Heart left ventricle (tissue), 16 donors: ENCODE results near the gene PRKCH. TPM values are rescaled to one million over a fixed set of nuclear protein-coding genes. Genes with fewer than 3 reads are reported as not detected.
A peak's percentile ranks its signal among the peaks of the same experiment; 100 is the strongest.

Source experiments
- ATAC-seq, 4 donors: fragments of 200-7000 bp; cut with Tn5 transposase; one replicate each; pipeline ENCODE4 v1.9.1; 2020 to 2022; ENCODE audit warnings: moderate library complexity in 4 of 4, mild to moderate bottlenecking in 3 of 4, moderate number of reproducible peaks in 1 of 4
- DNase-seq, 5 donors: peaks; one replicate each; pipeline ENCODE4 v3.0.0-alpha.2; 2020
- H3K27ac ChIP-seq, 12 donors: fragments of 200-600 bp; sonication (generic) in 4 of 12; one replicate each; pipeline versions ENCODE4 v1.5.0 to v1.8.0; 2016 to 2022; ENCODE audit warnings: mild to moderate bottlenecking in 2 of 12
- H3K27me3 ChIP-seq, 9 donors: fragments of 200-600 bp; sonication (generic) in 2 of 9; one replicate each; pipeline versions ENCODE4 v1.5.1 to v1.8.0; 2016 to 2022; ENCODE audit warnings: mild to moderate bottlenecking in 3 of 9
- H3K36me3 ChIP-seq, 9 donors: fragments of 200-600 bp; sonication (generic) in 2 of 9; one replicate each; pipeline versions ENCODE4 v1.5.0 to v1.8.0; 2018 to 2022; ENCODE audit warnings: mild to moderate bottlenecking in 2 of 9
- H3K4me1 ChIP-seq, 12 donors: fragments of 200-600 bp; sonication (generic) in 4 of 12; one replicate each; pipeline versions ENCODE4 v1.5.0 to v1.8.0; 2016 to 2022; ENCODE audit warnings: mild to moderate bottlenecking in 3 of 12
- H3K4me3 ChIP-seq, 12 donors: fragments of 200-600 bp; sonication (generic) in 4 of 12; one replicate each; pipeline versions ENCODE4 v1.5.0 to v1.8.0; 2017 to 2022; ENCODE audit warnings: mild to moderate bottlenecking in 9 of 12, moderate library complexity in 4 of 12
- H3K9me3 ChIP-seq, 12 donors: fragments of 200-600 bp; sonication (generic) in 4 of 12; one replicate each; pipeline versions ENCODE4 v1.5.0 to v1.8.0; 2016 to 2022; ENCODE audit warnings: mild to moderate bottlenecking in 1 of 12
- POLR2A ChIP-seq, 2 donors: fragments of 450-650 bp; IDR thresholded peaks; one replicate each; pipeline ENCODE4 v1.6.1; 2017; ENCODE audit warnings: antibody characterized with exemption in 2 of 2, mild to moderate bottlenecking in 2 of 2, moderate library complexity in 2 of 2
- WGBS, 4 donors: extraction: QIAGEN DNeasy Blood & Tissue Kit in 2 of 4; methylation state at CpG; one replicate each; pipeline versions ENCODE4 v1.1.5 to v1.1.7; 2013 to 2018; 5-methylcytosine and 5-hydroxymethylcytosine counted together
- intact Hi-C, 10 donors: fragments of 100-400 bp; cut with DNase I; formaldehyde crosslinking; loops; one replicate each; pipeline versions ENCODE4 v1.11.1 to v1.14.2; 2022
- polyA plus RNA-seq, 2 donors: library from polyadenylated mRNA; stranded (reverse); fragments of 200-250 nt; gene quantifications; one replicate each; pipeline ENCODE4 v1.2.3, GENCODE V29; 2013
- total RNA-seq, 9 donors: library from RNA; depleted of rRNA in 2 of 9; stranded (reverse); fragments of >200 nt in 2 of 9; fragmentation: NEBNext Ultra II Directional in 3 of 9; extraction: Animal tissue kit (Norgen Biotek cat#: 25700) in 3 of 9; gene quantifications; one replicate each; pipeline versions ENCODE4 v1.1.0 to v1.2.4, GENCODE V29; 2016 to 2023
- TF ChIP-seq, protein P1 (sequence below), 12 donors: fragments of 200-600 bp; sonication (generic) in 4 of 12; IDR thresholded peaks; one replicate each; pipeline versions ENCODE4 v1.5.0 to v1.8.0; 2018 to 2022; ENCODE audit warnings: antibody characterized with exemption in 12 of 12, mild to moderate bottlenecking in 5 of 12
- donor health status: ischemic (EF 13 %, LVEDD 7.1; RV severe dilation, severe dysfunction).
- donor health status: healthy with polysubstance abuse.
- donor health status: DM: no; HTN: yes; CAD: no.
- donor health status: DM: no; HTN: no; CAD: no.
- donor health status: ischemic (EF 25% LVEDD 6.9; RV normal size, moderate dysfunction).
- donor health status: ischemic (EF 25% LVEDD 5.7; RV mildly dilated, moderate dysfunction).
- donor health status: healthy.
- donor health status: DM: yes; HTN: yes; CAD: no.
- donor health status: ischemic (EF 35%, LVEDD 5.7; RV mildly dilated, moderate dysfunction).
- donor health status: nonischemic (EF 11% LVEDD 7.7; RV severe dilation, severe dysfunction).
- donor health status: DM: yes; HTN: yes; CAD: no.
- donor health status: PGD.
- donor health status: ischemic (EF 29% LVEDD 5.4; RV normal size, mild dysfunction).
- donor health status: nonischemic (EF 23%, LVEDD 6.1; RV moderate dilation, normal function).

PRKCH gene
- total and polyA plus RNA-seq, 11 donors = 6.1 to 49.2 (median 21.7) TPM

DNA sequence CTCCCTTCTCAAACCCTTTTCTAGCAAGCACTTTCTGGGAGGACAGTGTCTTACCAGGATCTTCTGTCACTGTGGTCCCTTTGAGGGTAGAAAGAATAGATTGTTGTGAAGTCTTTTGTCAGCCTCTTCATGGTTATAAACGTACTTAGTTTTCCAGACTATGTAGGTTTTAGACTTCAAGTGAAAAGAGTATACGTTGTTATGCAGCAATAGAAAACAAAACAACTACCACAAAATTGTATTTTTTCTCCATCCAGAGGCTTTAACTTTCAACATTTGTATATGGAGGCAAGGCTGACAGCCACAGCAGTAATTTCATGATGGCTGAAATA is 23.7 kb downstream of the PRKCH start:
- 52 to 69% (median 65%) methylated on average over 2 of the region's 2 CpGs for WGBS, 4 donors
- H3K4me3 ChIP-seq = no peak overlapping the region
- peaks cover 6 to 95% (median 52%) of the 10 kb centered on the region in 12 donors for H3K4me1 ChIP-seq
- TF ChIP-seq POLR2A (IDR thresholded peaks at IDR 0.05) = no peak
- intact Hi-C loops = no loop called here
- no peaks in the 10 kb centered on the region for H3K9me3 ChIP-seq
- no peaks in the 10 kb centered on the region for H3K27me3 ChIP-seq
- ATAC-seq (no peak), DNase-seq (no peak)
- H3K36me3 ChIP-seq = no peaks in the 10 kb centered on the region
- H3K27ac ChIP-seq = peak overlapping the region in 7 of 12 donors; percentile 7 to 93 (median 37)

DNA sequence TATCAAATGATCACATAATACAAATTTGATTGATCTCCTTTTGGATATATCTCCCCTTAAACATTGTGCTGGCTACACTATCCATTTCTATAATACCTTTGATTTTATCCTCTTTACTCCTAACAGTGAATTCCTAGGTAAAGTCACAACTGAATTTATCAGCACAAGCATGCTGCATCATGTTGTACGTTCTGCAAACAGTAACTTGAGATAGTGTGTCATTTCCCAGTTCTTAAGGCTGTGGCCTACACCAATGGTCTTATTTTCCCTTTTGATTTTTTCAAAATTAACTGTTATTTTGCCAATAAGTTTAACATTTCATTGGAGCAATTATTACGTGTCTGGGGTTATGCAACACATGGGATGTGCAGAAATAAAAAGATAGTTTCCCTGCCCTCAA is 24.8 kb downstream of the PRKCH start:
- Histone ChIP-seq H3K4me1 (peaks cover 6 to 96% (median 52%) of the 10 kb centered on the region in 12 donors), H3K4me3 (peak overlapping the region in 1 of 12 donors; percentile 19), H3K9me3 (no peaks in the 10 kb centered on the region), H3K27me3 (no peaks in the 10 kb centered on the region), H3K36me3 (no peaks in the 10 kb centered on the region), H3K27ac (peak overlapping the region in 3 of 12 donors; percentile 2 to 93 (median 8))
- WGBS, 4 donors = 67 to 73% (median 68%) methylated on average over 2 of the region's 2 CpGs
- DNase-seq (no peak), ATAC-seq (no peak)
- intact Hi-C loops = no loop called here
- TF ChIP-seq, protein P1, sequence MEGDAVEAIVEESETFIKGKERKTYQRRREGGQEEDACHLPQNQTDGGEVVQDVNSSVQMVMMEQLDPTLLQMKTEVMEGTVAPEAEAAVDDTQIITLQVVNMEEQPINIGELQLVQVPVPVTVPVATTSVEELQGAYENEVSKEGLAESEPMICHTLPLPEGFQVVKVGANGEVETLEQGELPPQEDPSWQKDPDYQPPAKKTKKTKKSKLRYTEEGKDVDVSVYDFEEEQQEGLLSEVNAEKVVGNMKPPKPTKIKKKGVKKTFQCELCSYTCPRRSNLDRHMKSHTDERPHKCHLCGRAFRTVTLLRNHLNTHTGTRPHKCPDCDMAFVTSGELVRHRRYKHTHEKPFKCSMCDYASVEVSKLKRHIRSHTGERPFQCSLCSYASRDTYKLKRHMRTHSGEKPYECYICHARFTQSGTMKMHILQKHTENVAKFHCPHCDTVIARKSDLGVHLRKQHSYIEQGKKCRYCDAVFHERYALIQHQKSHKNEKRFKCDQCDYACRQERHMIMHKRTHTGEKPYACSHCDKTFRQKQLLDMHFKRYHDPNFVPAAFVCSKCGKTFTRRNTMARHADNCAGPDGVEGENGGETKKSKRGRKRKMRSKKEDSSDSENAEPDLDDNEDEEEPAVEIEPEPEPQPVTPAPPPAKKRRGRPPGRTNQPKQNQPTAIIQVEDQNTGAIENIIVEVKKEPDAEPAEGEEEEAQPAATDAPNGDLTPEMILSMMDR (IDR thresholded peaks at IDR 0.05) = no peak
- no peak for TF ChIP-seq POLR2A (IDR thresholded peaks at IDR 0.05)

DNA sequence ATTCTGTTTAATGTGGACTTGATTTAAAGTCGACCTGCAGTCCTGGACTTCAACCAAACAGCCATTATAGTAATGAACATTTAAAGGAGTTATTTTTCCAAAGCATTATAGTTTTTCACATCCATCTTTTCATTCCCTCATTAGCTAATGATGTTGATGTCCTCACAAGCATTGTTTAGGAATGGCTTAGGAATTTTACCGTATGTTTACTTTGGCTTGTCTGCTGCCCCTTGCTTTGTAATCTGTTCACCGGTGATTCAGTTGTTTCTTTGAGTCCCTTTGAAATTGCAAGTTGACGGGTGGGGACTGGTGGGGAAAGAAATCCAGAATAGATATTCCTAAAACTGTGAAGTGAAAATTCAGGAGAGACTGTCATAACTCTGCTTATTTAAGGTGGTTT is 25.4 kb downstream of the PRKCH start:
- Histone ChIP-seq H3K4me1 (peaks cover 6 to 91% (median 47%) of the 10 kb centered on the region in 12 donors), H3K27ac (peak overlapping the region in 10 of 12 donors; percentile 25 to 93 (median 44)), H3K27me3 (no peaks in the 10 kb centered on the region), H3K9me3 (no peaks in the 10 kb centered on the region), H3K36me3 (no peaks in the 10 kb centered on the region), H3K4me3 (peak overlapping the region in 1 of 12 donors; percentile 19)
- no peak for DNase-seq
- TF ChIP-seq, protein P1 (IDR thresholded peaks at IDR 0.05) = no peak
- no peak for TF ChIP-seq POLR2A (IDR thresholded peaks at IDR 0.05)
- 48 to 63% (median 55%) methylated on average over 4 of the region's 4 CpGs for WGBS, 4 donors
- intact Hi-C loops = no loop called here
- peak in 1 of 4 donors; percentile 53 for ATAC-seq

DNA sequence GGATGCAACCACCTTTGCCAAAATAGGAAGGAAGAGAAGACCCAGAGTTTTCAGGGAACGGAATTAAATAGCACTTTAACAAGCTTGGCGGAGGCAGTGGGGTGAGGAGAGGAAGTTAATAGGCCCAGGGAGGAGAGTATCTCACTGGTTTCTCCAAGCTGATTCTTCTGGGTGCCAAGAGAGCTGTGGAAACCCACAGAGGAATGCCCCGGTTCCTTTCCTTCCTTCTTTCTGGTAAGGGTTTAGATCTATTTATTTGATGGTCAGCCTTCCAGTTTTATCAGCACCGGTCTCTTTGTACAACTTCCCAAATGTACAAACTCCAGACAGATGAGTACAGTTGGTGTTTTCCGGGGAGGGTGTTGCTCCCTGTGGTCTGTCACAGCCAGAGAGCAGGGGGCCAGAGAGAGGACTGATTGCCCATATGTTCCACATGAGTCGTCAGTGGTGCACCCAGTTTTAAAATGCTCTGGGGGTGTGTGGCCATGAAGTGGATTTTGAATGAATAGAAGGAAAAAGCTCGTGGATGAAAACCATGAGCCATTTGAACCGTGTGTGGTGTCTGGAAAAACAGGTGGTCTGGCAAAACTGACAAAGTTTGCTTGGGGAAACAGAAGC is 26.6 kb downstream of the PRKCH start:
- no peak for TF ChIP-seq POLR2A (IDR thresholded peaks at IDR 0.05)
- TF ChIP-seq, protein P1 (IDR thresholded peaks at IDR 0.05) = no peak
- ATAC-seq (peak in 2 of 4 donors; percentile 13 to 47), DNase-seq (no peak)
- Histone ChIP-seq H3K9me3 (no peaks in the 10 kb centered on the region), H3K4me1 (peaks cover 6 to 80% (median 43%) of the 10 kb centered on the region in 12 donors), H3K27me3 (no peaks in the 10 kb centered on the region), H3K27ac (peak overlapping the region; percentile 7 to 93 (median 38)), H3K36me3 (no peaks in the 10 kb centered on the region), H3K4me3 (peak overlapping the region in 1 of 12 donors; percentile 19)
- intact Hi-C loops = no loop called here
- 50 to 66% (median 58%) methylated on average over 8 of the region's 8 CpGs for WGBS, 4 donors
